Ovary (tissue), 9 donors: ENCODE results near the gene BCAP29. TPM values are rescaled to one million over a fixed set of nuclear protein-coding genes. Genes with fewer than 3 reads are reported as not detected.

Experiments used
- DNase-seq, 5 donors: peaks; one replicate each; pipeline ENCODE4 v3.0.0-alpha.2; 2019 to 2020
- H3K27ac ChIP-seq, 2 donors: fragments of 200-600 bp; one replicate each; pipeline versions ENCODE4 v1.5.1 to v1.8.0; 2019 to 2022
- H3K27me3 ChIP-seq: fragments of 200-600 bp; one replicate; pipeline ENCODE4 v1.8.0; 2022
- H3K36me3 ChIP-seq: fragments of 200-600 bp; sonication (generic); one replicate; pipeline ENCODE4 v1.5.1; 2019
- H3K4me1 ChIP-seq: one replicate; pipeline ENCODE4 v1.8.1; 2013; ENCODE audit warnings: mild to moderate bottlenecking, moderate library complexity; ENCODE audit not compliant: insufficient read depth
- H3K4me3 ChIP-seq: fragments of 200-600 bp; sonication (generic); one replicate; pipeline ENCODE4 v1.5.1; 2017
- H3K9me3 ChIP-seq, 2 donors: fragments of 200-600 bp in 1 of 2; sonication (generic) in 1 of 2; one replicate each; pipeline versions ENCODE4 v1.5.1 to v1.8.1; 2013 to 2019; ENCODE audit warnings: mild to moderate bottlenecking in 1 of 2, moderate library complexity in 1 of 2
- CTCF ChIP-seq, 3 donors: fragments of 450-650 bp in 2 of 3; fragments of 200-600 bp in 1 of 3; IDR thresholded peaks; one replicate each; pipeline versions ENCODE4 v1.5.1 to v1.8.0; 2016 to 2022; ENCODE audit warnings: antibody characterized with exemption in 3 of 3, mild to moderate bottlenecking in 1 of 3
- EP300 ChIP-seq: sonication (generic); formaldehyde crosslinking; IDR thresholded peaks from one replicate; pipeline ENCODE4 v1.6.1; 2017; ENCODE audit warnings: antibody characterized with exemption
- POLR2A ChIP-seq: fragments of 450-650 bp; IDR thresholded peaks from one replicate; pipeline ENCODE4 v1.6.1; 2017; ENCODE audit warnings: antibody characterized with exemption, mild to moderate bottlenecking, moderate library complexity
- WGBS, 3 donors: extraction: QIAGEN DNeasy Blood & Tissue Kit in 1 of 3; methylation state at CpG; one replicate each; pipeline versions ENCODE4 v1.1.5 to v1.1.7; 2013 to 2017; 5-methylcytosine and 5-hydroxymethylcytosine counted together
- intact Hi-C, 4 donors: fragments of 100-400 bp; cut with DNase I; formaldehyde crosslinking; loops; one replicate each; pipeline versions ENCODE4 v1.11.0 to v1.15.1; 2022 to 2023
- polyA plus RNA-seq, 2 donors: library from polyadenylated mRNA; stranded (reverse); fragments of 200-250 nt in 1 of 2; fragments of 350-450 nt in 1 of 2; fragmentation: Illumina TruSeq in 1 of 2; extraction: RNeasy Lipid Tissue Mini Kit (QIAGEN cat#74804) in 1 of 2; gene quantifications; one replicate each; pipeline ENCODE4 v1.2.3, GENCODE V29; 2013 to 2014
- total RNA-seq, 7 donors: library from RNA; depleted of rRNA in 2 of 7; stranded (reverse); fragments of >200 nt in 2 of 7; fragmentation: NEBNext Ultra II Directional in 3 of 7; extraction: Animal tissue kit (Norgen Biotek cat#: 25700) in 3 of 7; gene quantifications; one replicate each; pipeline versions ENCODE4 v1.1.0 to v1.2.4, GENCODE V29; 2016 to 2023
- donor health status: DM: no; HTN: no; CAD: no; lungs with moderate emphysema.
- donor health status: DM: no; HTN: no; CAD: no.
- donor health status: Bipolar disorder and iron deficiency.
- donor health status: DM: yes; HTN: yes; CAD: no.
- donor health status: DM: no; HTN: no; CAD: no.
- donor health status: DM: yes; HTN: yes; CAD: no.

BCAP29 gene
- total and polyA plus RNA-seq, 9 donors = 30.0 to 70.9 (median 42.5) TPM

GRCh38 chr7:107599262-107599661, 19.2 kb downstream of the BCAP29 start:
- 97 to 100% (median 98%) methylated on average over 1 of the region's 1 CpG for WGBS, 3 donors
- Histone ChIP-seq H3K4me3 (no peak overlapping the region), H3K27ac (no peak overlapping the region), H3K36me3 (no peaks in the 10 kb centered on the region), H3K27me3 (no peaks in the 10 kb centered on the region), H3K9me3 (no peaks in the 10 kb centered on the region), H3K4me1 (peaks cover 1% of the 10 kb centered on the region)
- intact Hi-C loops = no loop called here
- TF ChIP-seq EP300 = no peak
- no peak for TF ChIP-seq CTCF (IDR thresholded peaks at IDR 0.05)
- TF ChIP-seq POLR2A = no peak
- DNase-seq = no peak

- 31 to 48% (median 31%) methylated on average over 2 of the region's 2 CpGs for WGBS, 3 donors
- no peaks in the 10 kb centered on the region for H3K27me3 ChIP-seq
- H3K4me1 ChIP-seq = no peaks in the 10 kb centered on the region
- no peaks in the 10 kb centered on the region for H3K9me3 ChIP-seq
- H3K27ac ChIP-seq = peak overlapping the region in 1 of 2 donors; percentile 19
- no peaks in the 10 kb centered on the region for H3K36me3 ChIP-seq
- intact Hi-C loops = no loop called here
- H3K4me3 ChIP-seq = no peak overlapping the region
- TF ChIP-seq CTCF (IDR thresholded peaks at IDR 0.05) = no peak
- TF ChIP-seq POLR2A = no peak
- no peak for TF ChIP-seq EP300
- DNase-seq = no peak
Observed at GRCh38 chr7:107600816-107601215, 20.8 kb downstream of the BCAP29 start.

GRCh38 chr7:107605218-107605815, 25.3 kb downstream of the BCAP29 start:
- Histone ChIP-seq H3K27me3 (no peaks in the 10 kb centered on the region), H3K9me3 (no peaks in the 10 kb centered on the region), H3K36me3 (no peaks in the 10 kb centered on the region), H3K27ac (no peak overlapping the region), H3K4me3 (no peak overlapping the region), H3K4me1 (no peaks in the 10 kb centered on the region)
- TF ChIP-seq POLR2A (no peak), EP300 (no peak), CTCF (IDR thresholded peaks at IDR 0.05) (no peak)
- DNase-seq = no peak
- 92 to 96% (median 92%) methylated on average over 3 of the region's 3 CpGs for WGBS, 3 donors
- intact Hi-C loops = no loop called here

DNA sequence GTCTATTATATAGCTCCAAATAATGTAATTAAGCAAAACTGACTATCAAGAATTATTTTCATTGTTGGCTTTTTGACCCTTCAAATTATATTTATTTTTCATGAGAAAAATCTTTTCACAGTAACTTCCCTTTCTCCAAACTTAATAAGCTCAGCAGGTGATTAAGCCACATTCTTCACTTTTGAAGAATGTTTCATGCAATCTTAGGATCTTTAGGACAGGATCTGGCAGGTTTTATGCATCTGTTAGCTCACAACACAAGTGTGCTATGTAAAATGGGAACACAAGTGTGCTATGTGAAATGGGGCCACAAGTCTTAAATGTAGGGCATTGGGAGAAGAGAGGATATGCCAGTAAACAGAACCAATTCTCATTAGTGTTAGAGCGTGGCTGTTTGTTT, 26.3 kb downstream of the BCAP29 start:
- H3K27me3 ChIP-seq = no peaks in the 10 kb centered on the region
- no peaks in the 10 kb centered on the region for H3K4me1 ChIP-seq
- WGBS, 3 donors = 97 to 100% (median 98%) methylated on average over 1 of the region's 1 CpG
- intact Hi-C loops = no loop called here
- no peak overlapping the region for H3K4me3 ChIP-seq
- no peak for DNase-seq
- no peaks in the 10 kb centered on the region for H3K36me3 ChIP-seq
- no peak overlapping the region for H3K27ac ChIP-seq
- TF ChIP-seq EP300 (no peak), CTCF (IDR thresholded peaks at IDR 0.05) (no peak), POLR2A (no peak)
- no peaks in the 10 kb centered on the region for H3K9me3 ChIP-seq
